ENCODE measurements around the gene CD40LG.

CD40LG gene

GRCh38 chrX:136647677-136648360 lies at the start of gene CD40LG:
Gene CD40LG, plus strand, starts transcription at chrX:136648158. Its CDS starts 91 bp downstream, at chrX:136648249.
- DNase-seq (ENCODE audit: low spot score): no peak

GRCh38 chrX:136598631-136599030 lies 49.3 kb upstream of the CD40LG start:
- DNase-seq (ENCODE audit: low spot score): no peak

GRCh38 chrX:136600059-136600458 lies 47.9 kb upstream of the CD40LG start:
- DNase-seq (ENCODE audit: low spot score): no peak

- no peak for DNase-seq (ENCODE audit: low spot score)
Measured at GRCh38 chrX:136607236-136607635, 40.7 kb upstream of the CD40LG start.

GRCh38 chrX:136608295-136608933 lies 39.5 kb upstream of the CD40LG start:
- no peak for DNase-seq (ENCODE audit: low spot score)

GRCh38 chrX:136616987-136617685 lies 30.8 kb upstream of the CD40LG start:
- DNase-seq (ENCODE audit: low spot score): no peak

GRCh38 chrX:136619899-136620505 lies 28.0 kb upstream of the CD40LG start:
- no peak for DNase-seq (ENCODE audit: low spot score)

GRCh38 chrX:136620780-136621179 lies 27.2 kb upstream of the CD40LG start:
- no peak for DNase-seq (ENCODE audit: low spot score)

GRCh38 chrX:136622568-136622967 lies 25.4 kb upstream of the CD40LG start:
- DNase-seq (ENCODE audit: low spot score): no peak

- no peak for DNase-seq (ENCODE audit: low spot score)
Measured at GRCh38 chrX:136623396-136623795, 24.6 kb upstream of the CD40LG start.

GRCh38 chrX:136625246-136625645 lies 22.7 kb upstream of the CD40LG start:
- DNase-seq (ENCODE audit: low spot score): no peak

GRCh38 chrX:136626237-136626636 lies 21.7 kb upstream of the CD40LG start:
- no peak for DNase-seq (ENCODE audit: low spot score)

- no peak for DNase-seq (ENCODE audit: low spot score)
Measured at GRCh38 chrX:136626891-136627290, 21.1 kb upstream of the CD40LG start.

- no peak for DNase-seq (ENCODE audit: low spot score)
Measured at GRCh38 chrX:136627409-136627808, 20.5 kb upstream of the CD40LG start.

GRCh38 chrX:136629084-136629750 lies 18.7 kb upstream of the CD40LG start:
- DNase-seq (ENCODE audit: low spot score): no peak

- DNase-seq (ENCODE audit: low spot score): no peak
Measured at GRCh38 chrX:136630881-136631280, 17.1 kb upstream of the CD40LG start.

GRCh38 chrX:136635235-136635634 lies 12.7 kb upstream of the CD40LG start:
- no peak for DNase-seq (ENCODE audit: low spot score)

GRCh38 chrX:136636121-136636520 lies 11.8 kb upstream of the CD40LG start:
- DNase-seq (ENCODE audit: low spot score): no peak

- DNase-seq (ENCODE audit: low spot score): no peak
Measured at GRCh38 chrX:136639506-136640176, 8.3 kb upstream of the CD40LG start.

GRCh38 chrX:136643243-136643642 lies 4.7 kb upstream of the CD40LG start:
- no peak for DNase-seq (ENCODE audit: low spot score)

GRCh38 chrX:136646602-136647239 lies 1.2 kb upstream of the CD40LG start:
- DNase-seq (ENCODE audit: low spot score): no peak

Data from HuH-7 (cell line).